ENCODE data around the gene ITGA3.

Gene ITGA3

DNA sequence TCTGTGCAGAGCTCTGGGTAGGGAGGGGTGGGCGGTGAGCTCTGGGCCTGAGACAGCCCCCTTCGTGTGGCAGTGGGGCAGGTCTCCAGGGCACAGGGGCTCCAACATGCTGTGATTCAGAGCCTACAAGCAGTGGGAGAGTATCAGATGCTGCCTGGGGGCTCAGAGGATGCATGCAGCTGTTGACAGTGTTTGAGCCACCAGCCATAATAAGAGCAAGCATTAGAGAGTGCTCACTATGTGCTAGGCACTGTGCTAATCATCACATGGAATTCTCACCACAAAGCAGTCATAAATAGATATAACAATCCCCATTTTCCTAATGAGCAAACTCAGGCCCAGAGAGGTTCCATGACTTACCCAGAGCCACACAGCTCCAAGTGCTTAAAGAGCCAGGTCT lies 47.3 kb downstream of the ITGA3 start:
- Histone ChIP-seq H3K9me3 (ENCODE audit: control insufficient read depth, insufficient read depth, low read length) (no peaks in the 10 kb centered on the region), H3K9ac (ENCODE audit: low read depth, low read length) (no peak overlapping the region), H3K27ac (ENCODE audit: low read depth, low read length) (no peak overlapping the region), H3K27me3 (ENCODE audit: control insufficient read depth, insufficient read depth, low read length) (no peaks in the 10 kb centered on the region), H3K4me3 (ENCODE audit: low read depth, low read length) (no peak overlapping the region), H3K36me3 (ENCODE audit: control insufficient read depth, insufficient read depth, low read length) (no peaks in the 10 kb centered on the region), H3K4me1 (ENCODE audit: control insufficient read depth, insufficient read depth, low read length) (peaks cover 9% of the 10 kb centered on the region)

DNA sequence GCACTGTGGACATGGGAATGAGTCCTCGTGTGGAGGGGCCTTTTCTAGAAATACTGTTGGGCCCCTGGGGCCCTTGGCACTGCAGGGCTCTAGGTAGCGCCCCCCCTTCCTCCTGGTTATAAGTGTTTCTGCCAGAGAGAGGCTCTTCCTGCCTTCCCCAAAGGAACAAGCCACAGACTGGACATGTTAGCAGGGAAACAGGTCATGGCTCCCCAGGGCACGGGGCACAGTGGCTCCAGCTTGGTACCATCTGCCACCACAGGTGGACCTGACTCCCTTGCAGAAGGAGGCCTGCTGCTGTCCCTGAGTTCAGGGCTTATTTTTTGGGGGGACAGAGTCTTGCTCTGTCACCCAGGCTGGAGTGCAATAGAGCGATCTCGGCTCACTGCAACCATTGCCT lies 48.0 kb downstream of the ITGA3 start:
- H3K4me1 ChIP-seq (ENCODE audit: control insufficient read depth, insufficient read depth, low read length) = peaks cover 9% of the 10 kb centered on the region
- H3K27me3 ChIP-seq (ENCODE audit: control insufficient read depth, insufficient read depth, low read length) = no peaks in the 10 kb centered on the region
- H3K27ac ChIP-seq (ENCODE audit: low read depth, low read length) = no peak overlapping the region
- no peaks in the 10 kb centered on the region for H3K9me3 ChIP-seq (ENCODE audit: control insufficient read depth, insufficient read depth, low read length)
- H3K9ac ChIP-seq (ENCODE audit: low read depth, low read length) = no peak overlapping the region
- H3K36me3 ChIP-seq (ENCODE audit: control insufficient read depth, insufficient read depth, low read length) = no peaks in the 10 kb centered on the region
- no peak overlapping the region for H3K4me3 ChIP-seq (ENCODE audit: low read depth, low read length)

DNA sequence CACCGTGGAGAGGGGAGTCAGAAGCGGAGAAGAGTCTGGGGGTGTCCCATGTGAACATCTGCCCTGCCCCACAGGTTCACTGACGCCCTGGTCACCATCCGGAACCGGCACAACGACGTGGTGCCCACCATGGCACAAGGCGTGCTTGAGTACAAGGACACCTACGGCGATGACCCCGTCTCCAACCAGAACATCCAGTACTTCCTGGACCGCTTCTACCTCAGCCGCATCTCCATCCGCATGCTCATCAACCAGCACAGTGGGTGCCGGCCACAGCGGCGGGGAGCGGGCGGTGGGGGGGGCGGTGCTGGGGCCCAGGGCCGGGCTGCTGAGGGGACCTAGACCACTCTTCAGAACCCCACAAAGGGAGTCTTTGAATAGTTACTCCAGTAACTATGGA lies 49.9 kb downstream of the ITGA3 start:
- Histone ChIP-seq H3K9ac (ENCODE audit: low read depth, low read length) (no peak overlapping the region), H3K27me3 (ENCODE audit: control insufficient read depth, insufficient read depth, low read length) (no peaks in the 10 kb centered on the region), H3K4me3 (ENCODE audit: low read depth, low read length) (no peak overlapping the region), H3K27ac (ENCODE audit: low read depth, low read length) (no peak overlapping the region), H3K36me3 (ENCODE audit: control insufficient read depth, insufficient read depth, low read length) (no peaks in the 10 kb centered on the region), H3K9me3 (ENCODE audit: control insufficient read depth, insufficient read depth, low read length) (no peaks in the 10 kb centered on the region), H3K4me1 (ENCODE audit: control insufficient read depth, insufficient read depth, low read length) (peaks cover 7% of the 10 kb centered on the region)

DNA sequence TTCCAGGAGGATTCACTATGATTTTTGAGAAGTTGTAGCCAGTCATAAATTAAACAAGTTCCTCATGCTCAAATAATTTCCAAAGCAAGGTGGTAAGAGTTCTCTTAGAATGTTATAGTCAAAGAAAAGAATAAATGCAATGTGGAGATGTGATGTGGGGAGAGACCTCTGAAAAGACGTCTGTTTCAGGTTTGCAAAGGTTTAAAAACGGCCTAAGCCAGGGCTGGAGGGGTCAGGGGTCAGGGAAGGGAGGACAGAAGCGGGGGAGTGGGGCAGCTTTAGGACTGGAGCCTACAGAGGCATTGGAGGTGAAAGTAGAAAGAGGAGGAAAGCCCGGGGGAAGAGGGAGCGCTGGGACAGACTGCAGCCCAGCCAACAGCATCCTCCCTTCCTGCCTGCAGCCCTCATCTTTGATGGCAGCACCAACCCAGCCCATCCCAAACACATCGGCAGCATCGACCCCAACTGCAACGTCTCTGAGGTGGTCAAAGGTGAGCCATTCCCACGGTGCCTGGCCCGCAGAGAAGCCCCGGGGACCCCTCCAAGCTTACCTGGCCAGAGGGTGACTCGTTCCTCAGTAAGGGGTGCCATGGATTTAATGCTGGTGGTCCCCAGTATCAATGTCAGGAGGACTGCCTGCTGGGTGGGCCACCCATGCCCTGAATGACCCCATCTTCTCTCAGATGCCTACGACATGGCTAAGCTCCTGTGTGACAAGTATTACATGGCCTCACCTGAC lies 50.7 kb downstream of the ITGA3 start:
- Histone ChIP-seq H3K9ac (ENCODE audit: low read depth, low read length) (no peak overlapping the region), H3K27me3 (ENCODE audit: control insufficient read depth, insufficient read depth, low read length) (no peaks in the 10 kb centered on the region), H3K4me3 (ENCODE audit: low read depth, low read length) (no peak overlapping the region)

DNA sequence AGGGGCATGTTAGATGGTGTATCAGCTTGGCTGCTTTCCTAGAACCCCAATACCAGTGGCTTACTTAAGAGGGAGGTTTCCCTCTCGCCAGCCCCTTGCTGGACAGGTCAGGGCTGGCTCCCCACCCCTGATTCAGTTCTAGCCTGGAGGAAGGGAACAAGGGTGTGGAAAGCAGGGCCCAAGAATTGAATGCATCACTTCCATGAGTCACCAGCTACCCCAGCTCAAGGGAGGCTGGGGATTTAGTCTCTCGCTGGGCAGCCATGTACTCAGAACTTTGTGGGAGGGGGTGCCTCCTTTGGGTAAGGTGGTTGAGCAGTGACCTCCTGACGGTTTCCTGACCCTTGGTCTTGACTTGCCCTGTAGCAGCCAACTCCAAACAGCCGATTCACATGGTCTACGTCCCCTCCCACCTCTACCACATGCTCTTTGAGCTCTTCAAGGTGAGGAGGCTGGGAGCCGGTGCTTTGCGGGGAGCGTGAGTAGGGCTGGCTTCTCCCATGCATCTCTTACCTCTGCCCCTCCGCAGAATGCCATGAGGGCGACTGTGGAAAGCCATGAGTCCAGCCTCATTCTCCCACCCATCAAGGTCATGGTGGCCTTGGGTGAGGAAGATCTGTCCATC lies 52.0 kb downstream of the ITGA3 start:
- H3K9me3 ChIP-seq (ENCODE audit: control insufficient read depth, insufficient read depth, low read length) = no peaks in the 10 kb centered on the region
- H3K27me3 ChIP-seq (ENCODE audit: control insufficient read depth, insufficient read depth, low read length) = no peaks in the 10 kb centered on the region
- H3K4me1 ChIP-seq (ENCODE audit: control insufficient read depth, insufficient read depth, low read length) = no peaks in the 10 kb centered on the region; the same call in 1 of the 2 replicates
- no peaks in the 10 kb centered on the region for H3K36me3 ChIP-seq (ENCODE audit: control insufficient read depth, insufficient read depth, low read length)
- no peak overlapping the region for H3K4me3 ChIP-seq (ENCODE audit: low read depth, low read length)
- H3K9ac ChIP-seq (ENCODE audit: low read depth, low read length) = no peak overlapping the region
- no peak overlapping the region for H3K27ac ChIP-seq (ENCODE audit: low read depth, low read length)

More for the DNA sequence above, 50.7 kb downstream of the ITGA3 start:
- Histone ChIP-seq H3K4me1 (ENCODE audit: control insufficient read depth, insufficient read depth, low read length) (no peaks in the 10 kb centered on the region; the same call in 1 of the 2 replicates), H3K36me3 (ENCODE audit: control insufficient read depth, insufficient read depth, low read length) (no peaks in the 10 kb centered on the region), H3K9me3 (ENCODE audit: control insufficient read depth, insufficient read depth, low read length) (no peaks in the 10 kb centered on the region), H3K27ac (ENCODE audit: low read depth, low read length) (no peak overlapping the region)

DNA sequence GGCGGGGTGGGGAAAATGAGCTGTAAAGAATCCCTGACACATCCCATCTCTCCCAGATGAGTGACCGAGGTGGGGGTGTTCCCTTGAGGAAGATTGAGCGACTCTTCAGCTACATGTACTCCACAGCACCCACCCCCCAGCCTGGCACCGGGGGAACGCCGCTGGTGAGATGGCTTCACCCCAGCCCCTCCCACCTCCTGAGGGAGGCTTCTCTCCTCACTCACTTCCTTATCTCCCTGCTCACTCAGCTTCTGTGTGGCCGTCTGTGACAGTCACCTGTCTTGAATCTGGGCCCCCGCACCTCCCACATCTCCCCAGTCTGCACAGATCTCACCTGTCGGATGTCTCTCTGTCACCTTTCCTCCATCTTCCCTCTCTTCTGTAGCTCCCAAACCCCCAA lies 52.6 kb downstream of the ITGA3 start:
- Histone ChIP-seq H3K27ac (ENCODE audit: low read depth, low read length) (no peak overlapping the region), H3K9me3 (ENCODE audit: control insufficient read depth, insufficient read depth, low read length) (no peaks in the 10 kb centered on the region)

DNA sequence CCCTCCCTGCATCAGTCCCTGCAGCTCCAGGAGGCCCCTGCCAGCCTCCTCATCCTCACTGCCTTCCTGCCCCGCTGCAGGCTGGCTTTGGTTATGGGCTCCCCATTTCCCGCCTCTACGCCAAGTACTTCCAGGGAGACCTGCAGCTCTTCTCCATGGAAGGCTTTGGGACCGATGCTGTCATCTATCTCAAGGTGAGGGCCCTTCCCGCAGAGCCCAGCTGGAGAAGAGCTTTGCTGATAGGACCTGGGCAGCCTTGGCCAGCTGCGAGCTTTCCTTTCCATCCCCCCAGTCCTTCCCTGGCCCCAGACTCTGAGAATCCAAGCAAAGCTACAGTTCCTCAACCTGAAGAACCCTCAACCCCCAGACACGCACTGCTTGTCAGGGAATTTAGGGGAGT lies 53.3 kb downstream of the ITGA3 start:
- no peaks in the 10 kb centered on the region for H3K9me3 ChIP-seq (ENCODE audit: control insufficient read depth, insufficient read depth, low read length)
- H3K4me3 ChIP-seq (ENCODE audit: low read depth, low read length) = no peak overlapping the region
- no peak overlapping the region for H3K9ac ChIP-seq (ENCODE audit: low read depth, low read length)
- H3K36me3 ChIP-seq (ENCODE audit: control insufficient read depth, insufficient read depth, low read length) = no peaks in the 10 kb centered on the region
- H3K27ac ChIP-seq (ENCODE audit: low read depth, low read length) = no peak overlapping the region
- H3K27me3 ChIP-seq (ENCODE audit: control insufficient read depth, insufficient read depth, low read length) = no peaks in the 10 kb centered on the region
- H3K4me1 ChIP-seq (ENCODE audit: control insufficient read depth, insufficient read depth, low read length) = no peaks in the 10 kb centered on the region; the same call in 1 of the 2 replicates

More for the DNA sequence above, 52.6 kb downstream of the ITGA3 start:
- Histone ChIP-seq H3K9ac (ENCODE audit: low read depth, low read length) (no peak overlapping the region), H3K4me1 (ENCODE audit: control insufficient read depth, insufficient read depth, low read length) (no peaks in the 10 kb centered on the region; the same call in 1 of the 2 replicates), H3K4me3 (ENCODE audit: low read depth, low read length) (no peak overlapping the region), H3K27me3 (ENCODE audit: control insufficient read depth, insufficient read depth, low read length) (no peaks in the 10 kb centered on the region), H3K36me3 (ENCODE audit: control insufficient read depth, insufficient read depth, low read length) (no peaks in the 10 kb centered on the region)

DNA sequence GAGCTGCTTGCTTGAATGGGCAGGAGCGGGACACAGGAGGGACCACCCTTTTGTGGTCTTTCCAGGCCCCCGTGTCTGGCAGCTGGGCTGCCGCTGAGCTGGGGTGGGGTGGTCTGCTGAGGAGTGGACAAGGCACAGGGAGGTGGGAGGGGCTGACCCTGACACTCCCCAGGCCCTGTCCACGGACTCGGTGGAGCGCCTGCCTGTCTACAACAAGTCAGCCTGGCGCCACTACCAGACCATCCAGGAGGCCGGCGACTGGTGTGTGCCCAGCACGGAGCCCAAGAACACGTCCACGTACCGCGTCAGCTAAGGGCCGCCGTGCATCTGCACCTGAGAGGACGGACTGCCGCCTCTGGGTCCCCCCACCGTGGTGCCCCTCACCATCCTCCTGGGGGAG lies 53.9 kb downstream of the ITGA3 start:
- Histone ChIP-seq H3K36me3 (ENCODE audit: control insufficient read depth, insufficient read depth, low read length) (no peaks in the 10 kb centered on the region), H3K9me3 (ENCODE audit: control insufficient read depth, insufficient read depth, low read length) (no peaks in the 10 kb centered on the region), H3K9ac (ENCODE audit: low read depth, low read length) (no peak overlapping the region)

DNA sequence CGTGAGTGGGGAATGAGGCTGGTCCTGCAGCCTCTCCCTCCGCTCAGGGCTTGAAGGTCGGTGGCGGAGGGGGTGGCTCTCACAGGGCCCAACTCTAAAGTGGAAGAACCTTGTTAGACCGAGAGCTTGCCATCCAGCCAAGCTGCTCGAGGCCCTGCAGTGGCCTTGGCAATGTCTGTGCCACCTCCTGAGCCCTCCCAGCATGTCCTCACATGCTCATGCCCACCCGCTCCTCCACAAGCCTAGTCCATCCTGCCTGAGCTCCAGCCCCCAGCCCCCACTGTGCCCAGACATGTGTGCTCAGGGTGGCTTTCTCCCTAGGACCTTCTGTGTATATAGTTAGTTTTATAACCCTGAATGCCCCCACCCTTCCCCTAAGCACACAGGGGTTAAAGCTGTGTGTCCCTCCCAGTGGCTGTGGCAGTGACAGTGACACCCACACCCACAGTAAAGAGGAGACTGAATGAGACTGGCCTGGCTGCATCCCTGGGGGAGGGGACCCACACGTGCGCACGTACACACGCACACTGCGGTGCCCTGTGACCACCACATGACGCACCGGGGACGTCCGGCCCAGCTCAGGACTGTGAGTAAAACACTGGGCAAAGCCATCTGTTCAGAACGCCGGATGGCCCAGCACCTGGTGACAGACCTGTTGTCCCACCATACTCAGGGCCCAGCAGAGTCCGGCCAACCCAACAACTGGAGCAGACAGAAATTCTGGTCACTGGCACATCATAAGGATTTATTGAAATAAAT lies 54.9 kb downstream of the ITGA3 start:
- Histone ChIP-seq H3K27ac (ENCODE audit: low read depth, low read length) (peak overlapping the region; percentile 73), H3K9me3 (ENCODE audit: control insufficient read depth, insufficient read depth, low read length) (no peaks in the 10 kb centered on the region), H3K4me3 (ENCODE audit: low read depth, low read length) (no peak overlapping the region), H3K4me1 (ENCODE audit: control insufficient read depth, insufficient read depth, low read length) (peaks cover 9% of the 10 kb centered on the region), H3K36me3 (ENCODE audit: control insufficient read depth, insufficient read depth, low read length) (no peaks in the 10 kb centered on the region), H3K9ac (ENCODE audit: low read depth, low read length) (no peak overlapping the region), H3K27me3 (ENCODE audit: control insufficient read depth, insufficient read depth, low read length) (no peaks in the 10 kb centered on the region)

More for the DNA sequence above, 53.9 kb downstream of the ITGA3 start:
- Histone ChIP-seq H3K4me3 (ENCODE audit: low read depth, low read length) (no peak overlapping the region), H3K27ac (ENCODE audit: low read depth, low read length) (no peak overlapping the region), H3K27me3 (ENCODE audit: control insufficient read depth, insufficient read depth, low read length) (no peaks in the 10 kb centered on the region), H3K4me1 (ENCODE audit: control insufficient read depth, insufficient read depth, low read length) (peaks cover 4% of the 10 kb centered on the region; the same call in 1 of the 2 replicates)

DNA sequence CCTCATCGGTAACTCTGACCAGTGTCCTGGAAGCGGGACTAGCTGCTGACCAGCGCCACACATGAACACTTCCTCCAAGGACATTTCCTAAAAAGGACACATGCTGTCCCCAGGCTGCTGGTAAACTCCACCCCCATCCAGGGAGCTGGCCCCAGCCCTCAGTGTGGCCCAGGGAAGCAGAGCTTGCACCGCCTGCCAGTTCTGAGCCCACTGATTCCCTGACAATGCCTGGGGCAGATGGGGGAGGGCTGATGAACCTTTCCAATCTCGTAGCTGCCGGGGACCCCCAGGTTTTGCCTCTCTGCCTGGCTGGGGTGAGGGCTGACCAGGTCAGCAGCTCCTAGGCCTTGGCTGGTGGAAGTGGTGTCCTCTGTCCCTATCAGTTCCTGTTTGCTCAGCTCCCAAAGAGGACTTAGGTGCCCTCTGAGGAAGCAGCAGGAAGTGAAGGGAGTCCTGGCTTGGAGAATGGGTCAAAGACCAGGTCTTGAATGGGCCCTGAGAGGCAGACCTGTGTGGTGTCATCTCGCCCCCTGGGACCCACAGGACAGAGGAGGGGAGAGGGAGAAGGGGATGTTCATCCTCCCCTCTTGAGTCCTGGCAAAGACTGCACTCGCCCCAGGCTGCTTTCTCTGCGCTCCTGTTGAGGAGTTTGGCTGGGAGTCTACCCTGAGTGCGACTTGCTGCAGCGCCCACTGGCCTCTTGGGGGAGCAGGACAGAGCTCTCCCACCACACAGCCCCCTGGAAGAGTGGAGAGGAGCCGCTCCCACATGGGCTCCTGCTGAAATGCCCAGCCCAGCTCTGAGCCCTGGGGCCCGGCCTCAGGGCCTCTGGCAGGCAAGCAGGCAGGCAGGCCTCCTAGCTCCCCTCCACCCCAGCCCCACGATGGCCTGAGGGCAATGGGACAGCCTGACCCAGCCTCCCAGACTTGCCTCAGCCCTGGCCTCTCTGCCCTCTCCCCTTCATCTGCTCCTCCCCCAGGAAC lies 56.1 kb downstream of the ITGA3 start:
- H3K9ac ChIP-seq (ENCODE audit: low read depth, low read length) = no peak overlapping the region
- no peak overlapping the region for H3K4me3 ChIP-seq (ENCODE audit: low read depth, low read length)
- H3K4me1 ChIP-seq (ENCODE audit: control insufficient read depth, insufficient read depth, low read length) = peaks cover 9% of the 10 kb centered on the region
- H3K27ac ChIP-seq (ENCODE audit: low read depth, low read length) = peak overlapping the region; percentile 73
- no peaks in the 10 kb centered on the region for H3K27me3 ChIP-seq (ENCODE audit: control insufficient read depth, insufficient read depth, low read length)
- H3K36me3 ChIP-seq (ENCODE audit: control insufficient read depth, insufficient read depth, low read length) = no peaks in the 10 kb centered on the region
- no peaks in the 10 kb centered on the region for H3K9me3 ChIP-seq (ENCODE audit: control insufficient read depth, insufficient read depth, low read length)
